Stimulated activated CD8-positive, alpha-beta memory T cell treated with anti-CD3 and anti-CD28 coated beads, Interleukin-7, amount 100 ng/mL, for 4 hours (primary cell): ENCODE measurements around the gene ANKUB1.
"Not testable (repeated sequence)": the region's sequence is repeated elsewhere in the genome, so short reads cannot be mapped to it uniquely, and the experiment has no call there.

Experiments used
- DNase-seq, 2 donors: peaks; one replicate each; pipeline ENCODE4 v3.0.0-alpha.2; 2020; ENCODE audit warnings: low read depth in 2 of 2

The ANKUB1 gene

GRCh38 chr3:149792452-149793270, at the start of gene ANKUB1:
ANKUB1 (minus strand) TSS chr3:149792554; CDS start chr3:149792366, 188 bp downstream.
- DNase-seq = no peak

GRCh38 chr3:149839896-149840295, 47.5 kb upstream of the ANKUB1 start:
- no peak for DNase-seq

GRCh38 chr3:149839469-149839868, 47.1 kb upstream of the ANKUB1 start:
- DNase-seq = not testable (repeated sequence)

GRCh38 chr3:149838491-149838890, 46.1 kb upstream of the ANKUB1 start:
- not testable (repeated sequence) for DNase-seq

- no peak for DNase-seq
Observed at GRCh38 chr3:149833241-149833640, 40.9 kb upstream of the ANKUB1 start.

- DNase-seq = no peak
Observed at GRCh38 chr3:149832086-149832485, 39.7 kb upstream of the ANKUB1 start.

- DNase-seq = no peak
Observed at GRCh38 chr3:149831321-149831720, 39.0 kb upstream of the ANKUB1 start.

GRCh38 chr3:149830902-149831301, 38.5 kb upstream of the ANKUB1 start:
- no peak for DNase-seq

GRCh38 chr3:149829631-149830030, 37.3 kb upstream of the ANKUB1 start:
- not testable (repeated sequence) for DNase-seq

GRCh38 chr3:149828390-149828789, 36.0 kb upstream of the ANKUB1 start:
- DNase-seq = no peak

GRCh38 chr3:149826636-149827035, 34.3 kb upstream of the ANKUB1 start:
- DNase-seq = no peak

- no peak for DNase-seq
Observed at GRCh38 chr3:149820183-149820582, 27.8 kb upstream of the ANKUB1 start.

GRCh38 chr3:149819432-149819831, 27.1 kb upstream of the ANKUB1 start:
- DNase-seq = no peak

- no peak for DNase-seq
Observed at GRCh38 chr3:149816986-149817385, 24.6 kb upstream of the ANKUB1 start.

- no peak for DNase-seq
Observed at GRCh38 chr3:149816311-149816710, 24.0 kb upstream of the ANKUB1 start.

- DNase-seq = no peak
Observed at GRCh38 chr3:149815728-149816127, 23.4 kb upstream of the ANKUB1 start.

GRCh38 chr3:149815321-149815720, 23.0 kb upstream of the ANKUB1 start:
- DNase-seq = no peak

- DNase-seq = no peak
Observed at GRCh38 chr3:149813367-149814281, 21.3 kb upstream of the ANKUB1 start.

- DNase-seq = peak; percentile 90
Observed at GRCh38 chr3:149812606-149813366, 20.4 kb upstream of the ANKUB1 start, which contains the start of gene RNF13. RNF13 (plus strand) TSS chr3:149813215; CDS start chr3:149846027, 32,812 bp downstream.

GRCh38 chr3:149812165-149812605, 19.8 kb upstream of the ANKUB1 start:
- no peak for DNase-seq

GRCh38 chr3:149810846-149811245, 18.5 kb upstream of the ANKUB1 start:
- DNase-seq = no peak

- DNase-seq = no peak
Observed at GRCh38 chr3:149809699-149810098, 17.3 kb upstream of the ANKUB1 start.
